H9 (cell line): ENCODE measurements around the gene NRXN3. TPM values are rescaled to one million over a fixed set of nuclear protein-coding genes. Genes with fewer than 3 reads are reported as not detected.

Experiments
- DNase-seq: peaks from one replicate; pipeline ENCODE4 v3.0.0-alpha.2; 2017
- H2AFZ ChIP-seq: one replicate; pipeline ENCODE4 v1.6.1; 2013; ENCODE audit warnings: mild to moderate bottlenecking, low read length, control low read depth, moderate library complexity
- H2AK5ac ChIP-seq: 2 replicates; pipeline ENCODE4 v1.6.1; 2013; ENCODE audit warnings: low read length, control low read depth, mixed read lengths; ENCODE audit not compliant: insufficient read length
- H2BK120ac ChIP-seq: one replicate; pipeline ENCODE4 v1.6.1; 2013; ENCODE audit warnings: low read depth, mild to moderate bottlenecking, low read length, control low read depth, inconsistent platforms; ENCODE audit not compliant: poor library complexity, severe bottlenecking
- H2BK12ac ChIP-seq: 2 replicates; pipeline ENCODE4 v1.6.1; 2013; ENCODE audit warnings: low read length, control low read depth, mixed read lengths, low read depth; ENCODE audit not compliant: insufficient read length
- H2BK15ac ChIP-seq: 2 replicates; pipeline ENCODE4 v1.6.1; 2013; ENCODE audit warnings: low read depth, low read length, control low read depth
- H2BK20ac ChIP-seq: one replicate; pipeline ENCODE4 v1.6.1; 2013; ENCODE audit warnings: low read depth, mild to moderate bottlenecking, low read length, control low read depth, inconsistent platforms; ENCODE audit not compliant: poor library complexity, severe bottlenecking
- H2BK5ac ChIP-seq: 2 replicates; pipeline ENCODE4 v1.6.1; 2013; ENCODE audit warnings: low read length, control low read depth, mixed read lengths; ENCODE audit not compliant: insufficient read length
- H3K14ac ChIP-seq: 2 replicates; pipeline ENCODE4 v1.6.1; 2013; ENCODE audit warnings: low read length, control low read depth; ENCODE audit not compliant: insufficient read depth
- H3K18ac ChIP-seq: 2 replicates; pipeline ENCODE4 v1.6.1; 2013; ENCODE audit warnings: low read depth, mild to moderate bottlenecking, mixed read lengths, low read length, control low read depth; ENCODE audit not compliant: insufficient read length
- H3K23ac ChIP-seq: 2 replicates; pipeline ENCODE4 v1.6.1; 2013; ENCODE audit warnings: low read length, control low read depth, mixed read lengths, low read depth; ENCODE audit not compliant: insufficient read length
- H3K23me2 ChIP-seq: 2 replicates; pipeline ENCODE4 v1.6.1; 2013; ENCODE audit warnings: low read depth, mild to moderate bottlenecking, mixed read lengths, low read length, control low read depth; ENCODE audit not compliant: insufficient read length, poor library complexity, severe bottlenecking
- H3K27ac ChIP-seq: 2 replicates; pipeline ENCODE4 v1.5.1; 2013; ENCODE audit warnings: low read length, control low read depth, mixed read lengths, low read depth; ENCODE audit not compliant: insufficient read length
- H3K27me3 ChIP-seq: 2 replicates; pipeline ENCODE4 v1.6.1; 2013; ENCODE audit warnings: low read length, control low read depth, inconsistent platforms; ENCODE audit not compliant: insufficient read depth
- H3K4ac ChIP-seq: 2 replicates; pipeline ENCODE4 v1.6.1; 2013; ENCODE audit warnings: low read depth, mild to moderate bottlenecking, control low read depth, inconsistent platforms, low read length, moderate library complexity
- H3K4me1 ChIP-seq: 2 replicates; pipeline ENCODE4 v1.6.1; 2013; ENCODE audit warnings: low read length, control low read depth, inconsistent platforms; ENCODE audit not compliant: insufficient read depth
- H3K4me2 ChIP-seq: 2 replicates; pipeline ENCODE4 v1.6.1; 2013; ENCODE audit warnings: low read length, control low read depth, mixed read lengths; ENCODE audit not compliant: insufficient read length, insufficient read depth
- H3K56ac ChIP-seq: 2 replicates; pipeline ENCODE4 v1.6.1; 2013; ENCODE audit warnings: low read depth, mild to moderate bottlenecking, mixed read lengths, low read length, control low read depth; ENCODE audit not compliant: insufficient read length
- H3K79me1 ChIP-seq: 2 replicates; pipeline ENCODE4 v1.6.1; 2013; ENCODE audit warnings: low read depth, mild to moderate bottlenecking, moderate library complexity, low read length, control low read depth, inconsistent platforms; ENCODE audit not compliant: insufficient read depth, poor library complexity, severe bottlenecking
- H3K79me2 ChIP-seq: 2 replicates; pipeline ENCODE4 v1.6.1; 2013; ENCODE audit warnings: low read length, control low read depth, inconsistent platforms; ENCODE audit not compliant: insufficient read depth
- H3K9ac ChIP-seq: 2 replicates; pipeline ENCODE4 v1.6.1; 2013; ENCODE audit warnings: low read length, control low read depth, mixed read lengths; ENCODE audit not compliant: insufficient read length; ENCODE audit errors: extremely low read depth
- H3K9me3 ChIP-seq: one replicate; pipeline ENCODE4 v1.6.1; 2013; ENCODE audit warnings: low read depth, low read length, inconsistent platforms; ENCODE audit not compliant: control insufficient read depth
- H3T11ph ChIP-seq: one replicate; pipeline ENCODE4 v1.6.1; 2013; ENCODE audit warnings: mild to moderate bottlenecking, low read length, control low read depth, inconsistent platforms
- H4K20me1 ChIP-seq: one replicate; pipeline ENCODE4 v1.6.1; 2013; ENCODE audit not compliant: control insufficient read depth, insufficient read length, insufficient read depth
- H4K5ac ChIP-seq: 2 replicates; pipeline ENCODE4 v1.6.1; 2013; ENCODE audit warnings: low read depth, mild to moderate bottlenecking, mixed read lengths, low read length, control low read depth; ENCODE audit not compliant: insufficient read length
- H4K8ac ChIP-seq: replicated peaks from 2 replicates; pipeline ENCODE4 v1.6.1; 2013; ENCODE audit warnings: low read length, control low read depth, mixed read lengths, low read depth; ENCODE audit not compliant: insufficient read length
- H4K91ac ChIP-seq: 2 replicates; pipeline ENCODE4 v1.6.1; 2013; ENCODE audit warnings: low read depth, mild to moderate bottlenecking, moderate library complexity, mixed read lengths, low read length, control low read depth; ENCODE audit not compliant: insufficient read length
- H3K27ac Mint-ChIP-seq, 3 experiments: 2 replicates in 2 of 3; 3 replicates in 1 of 3; pipeline ENCODE4 v1.8.0; 2020 to 2021; ENCODE audit warnings: mixed read lengths in 3 of 3, mild to moderate bottlenecking in 1 of 3, moderate library complexity in 1 of 3
- H3K27me3 Mint-ChIP-seq: 2 replicates; pipeline ENCODE4 v1.8.0; 2021; ENCODE audit warnings: low read depth, mild to moderate bottlenecking, moderate library complexity, mixed read lengths
- H3K36me3 Mint-ChIP-seq, 3 experiments: 2 replicates in 2 of 3; 3 replicates in 1 of 3; pipeline ENCODE4 v1.8.0; 2020 to 2021; ENCODE audit warnings: low read depth in 3 of 3, mixed read lengths in 3 of 3; ENCODE audit not compliant: insufficient read depth in 1 of 3
- H3K4me1 Mint-ChIP-seq, 2 experiments: 2 replicates each; pipeline ENCODE4 v1.8.0; 2020; ENCODE audit warnings: mixed read lengths in 2 of 2
- H3K4me3 Mint-ChIP-seq, 2 experiments: 2 replicates in 1 of 2; 3 replicates in 1 of 2; pipeline ENCODE4 v1.8.0; 2020 to 2021; ENCODE audit warnings: mild to moderate bottlenecking in 2 of 2, mixed read lengths in 2 of 2, moderate library complexity in 1 of 2
- H3K9me3 Mint-ChIP-seq, 2 experiments: 2 replicates in 1 of 2; 3 replicates in 1 of 2; pipeline ENCODE4 v1.8.0; 2020; ENCODE audit warnings: mild to moderate bottlenecking in 2 of 2, mixed read lengths in 2 of 2, moderate library complexity in 1 of 2
- CTCF ChIP-seq: fragments of 200-600 bp; sonication (generic); conservative IDR thresholded peaks from 3 replicates; pipeline ENCODE4 v1.8.0; 2021; ENCODE audit warnings: antibody characterized with exemption, mild to moderate bottlenecking
- WGBS: extraction: QIAGEN DNeasy Blood & Tissue Kit; methylation state at CpG from one replicate; pipeline ENCODE4 v1.1.7; 2013; ENCODE audit warnings: missing lambda C conversion rate, low lambda C conversion rate, mixed read lengths; ENCODE audit not compliant: insufficient read length; ENCODE audit errors: extremely low coverage; 5-methylcytosine and 5-hydroxymethylcytosine counted together
- total RNA-seq: library from RNA; stranded (reverse); gene quantifications from 2 replicates; pipeline ENCODE4 v1.2.1, GENCODE V29; 2021

The NRXN3 gene
- total RNA-seq, 1 experiment from 2014 or later = 1.8 TPM

- TF ChIP-seq CTCF = no peak
- no peaks in the 10 kb centered on the region for H3K9me3 Mint-ChIP-seq
- WGBS = no CpG with 5 or more reads among the region's 8 CpGs
- H3K18ac ChIP-seq = no peak overlapping the region
- H3K9me3 ChIP-seq = no peaks in the 10 kb centered on the region
- no peak for DNase-seq
- H2BK5ac ChIP-seq = no peak overlapping the region
- H3K23me2 ChIP-seq = no peaks in the 10 kb centered on the region
- H4K5ac ChIP-seq = no peak overlapping the region
- no peak overlapping the region for H2AFZ ChIP-seq
- no peak overlapping the region for H3K56ac ChIP-seq
- no peaks in the 10 kb centered on the region for H3K79me2 ChIP-seq
- no peak overlapping the region for H2BK120ac ChIP-seq
- H4K91ac ChIP-seq = no peak overlapping the region
- H3K27ac ChIP-seq = no peak overlapping the region
- H2BK20ac ChIP-seq = no peak overlapping the region
- no peaks in the 10 kb centered on the region; the same call in 1 of the 2 replicates for H3K4me1 ChIP-seq
- no peak overlapping the region for H3K4me2 ChIP-seq
- no peak overlapping the region for H2BK15ac ChIP-seq
- no peaks in the 10 kb centered on the region for H4K20me1 ChIP-seq
- peaks cover 0 to 11% of the 10 kb centered on the region in 2 experiments; a peak in 2 of 4 replicates for H3K4me1 Mint-ChIP-seq
- no peak overlapping the region for H3K14ac ChIP-seq
- H3K4ac ChIP-seq = no peak overlapping the region
- no peaks in the 10 kb centered on the region for H3K36me3 Mint-ChIP-seq
- H2AK5ac ChIP-seq = no peak overlapping the region
- H3K27me3 ChIP-seq = no peaks in the 10 kb centered on the region
- H3K27ac Mint-ChIP-seq = no peak overlapping the region
- no peaks in the 10 kb centered on the region for H3K79me1 ChIP-seq
- no peak overlapping the region for H3K9ac ChIP-seq
- no peak overlapping the region for H2BK12ac ChIP-seq
- H3K23ac ChIP-seq = no peak overlapping the region
- H3K27me3 Mint-ChIP-seq = no peaks in the 10 kb centered on the region
- H3K4me3 Mint-ChIP-seq = no peak overlapping the region
- no peak overlapping the region for H3T11ph ChIP-seq
- H4K8ac ChIP-seq = no peak overlapping the region
Observed at GRCh38 chr14:79852950-79853744, 1683.0 kb downstream of the NRXN3 start.
